Measurements from ENCODE around the gene CYP2A6. TPM values are rescaled to one million over a fixed set of nuclear protein-coding genes. Genes with fewer than 3 reads are reported as not detected.
"Not testable (repeated sequence)": the region's sequence is repeated elsewhere in the genome, so short reads cannot be mapped to it uniquely, and the experiment has no call there.

The CYP2A6 gene
- total RNA-seq, 2 donors from 2014 or later: not detected

DNA sequence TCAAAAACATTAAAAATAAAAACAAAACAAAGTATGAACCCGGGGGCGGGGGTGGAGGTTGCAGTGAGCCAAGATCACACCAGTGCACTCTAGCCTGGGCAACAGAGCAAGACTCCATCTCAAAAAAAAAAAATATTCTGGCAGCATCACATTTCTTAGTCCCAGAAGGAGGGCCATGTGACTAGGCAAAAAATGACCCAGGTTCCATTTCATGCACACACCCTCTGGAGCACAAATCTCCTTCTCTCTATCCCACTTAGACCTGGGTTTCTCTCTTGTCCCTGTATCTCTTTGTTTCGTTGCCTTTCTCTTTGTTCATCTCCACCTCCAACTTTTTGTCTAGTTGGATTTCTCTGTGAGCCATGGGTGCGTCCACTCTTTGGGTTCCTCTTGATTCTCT, 37.9 kb upstream of the CYP2A6 start:
- no peaks in the 10 kb centered on the region for H3K4me1 ChIP-seq (ENCODE audit: control insufficient read depth in 1 of 2, low read depth in 2 of 2)
- TF ChIP-seq, protein P1, sequence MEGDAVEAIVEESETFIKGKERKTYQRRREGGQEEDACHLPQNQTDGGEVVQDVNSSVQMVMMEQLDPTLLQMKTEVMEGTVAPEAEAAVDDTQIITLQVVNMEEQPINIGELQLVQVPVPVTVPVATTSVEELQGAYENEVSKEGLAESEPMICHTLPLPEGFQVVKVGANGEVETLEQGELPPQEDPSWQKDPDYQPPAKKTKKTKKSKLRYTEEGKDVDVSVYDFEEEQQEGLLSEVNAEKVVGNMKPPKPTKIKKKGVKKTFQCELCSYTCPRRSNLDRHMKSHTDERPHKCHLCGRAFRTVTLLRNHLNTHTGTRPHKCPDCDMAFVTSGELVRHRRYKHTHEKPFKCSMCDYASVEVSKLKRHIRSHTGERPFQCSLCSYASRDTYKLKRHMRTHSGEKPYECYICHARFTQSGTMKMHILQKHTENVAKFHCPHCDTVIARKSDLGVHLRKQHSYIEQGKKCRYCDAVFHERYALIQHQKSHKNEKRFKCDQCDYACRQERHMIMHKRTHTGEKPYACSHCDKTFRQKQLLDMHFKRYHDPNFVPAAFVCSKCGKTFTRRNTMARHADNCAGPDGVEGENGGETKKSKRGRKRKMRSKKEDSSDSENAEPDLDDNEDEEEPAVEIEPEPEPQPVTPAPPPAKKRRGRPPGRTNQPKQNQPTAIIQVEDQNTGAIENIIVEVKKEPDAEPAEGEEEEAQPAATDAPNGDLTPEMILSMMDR (IDR thresholded peaks at IDR 0.05): no peak
- no peak for DNase-seq (ENCODE audit: low spot score)
- no peaks in the 10 kb centered on the region for H3K36me3 ChIP-seq
- ATAC-seq (ENCODE audit: insufficient number of reproducible peaks, low FRiP score, low read depth): no peak
- no peak overlapping the region for H3K4me3 ChIP-seq
- no peak overlapping the region for H3K27ac ChIP-seq
- H3K27me3 ChIP-seq (replicated peaks; ENCODE audit: insufficient read depth): no peaks in the 10 kb centered on the region
- H3K9me3 ChIP-seq: no peaks in the 10 kb centered on the region

GRCh38 chr19:40884187-40884931, 34.1 kb upstream of the CYP2A6 start:
- not testable (repeated sequence) for DNase-seq (ENCODE audit: low spot score); H3K36me3 ChIP-seq; H3K27ac ChIP-seq; H3K9me3 ChIP-seq; H3K27me3 ChIP-seq (replicated peaks; ENCODE audit: insufficient read depth); H3K4me1 ChIP-seq (ENCODE audit: control insufficient read depth in 1 of 2, low read depth in 2 of 2); ATAC-seq (ENCODE audit: insufficient number of reproducible peaks, low FRiP score, low read depth); H3K4me3 ChIP-seq

DNA sequence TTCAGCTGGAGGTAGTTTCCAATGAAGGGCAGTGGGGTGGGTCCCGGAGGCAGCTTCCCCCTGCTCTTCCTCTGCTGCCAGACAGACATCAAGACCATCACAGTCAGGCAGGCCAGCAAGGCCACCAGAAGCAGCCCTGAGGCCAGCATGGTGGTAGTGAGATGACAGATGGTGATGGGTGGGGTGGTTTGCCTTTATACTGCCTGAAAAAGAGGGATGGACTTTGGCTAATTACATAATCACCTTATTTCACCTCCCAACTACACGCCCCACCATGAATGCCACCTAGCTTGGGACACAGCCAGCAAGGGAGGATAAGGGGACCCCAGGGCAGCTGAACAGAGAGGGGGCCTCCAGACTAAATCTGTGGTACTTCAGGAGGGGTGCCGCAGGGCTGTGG, 31.8 kb upstream of the CYP2A6 start, which contains the start of gene CYP2A7:
CYP2A7 (minus strand) TSS at position 170 of the 400 bp plus-strand sequence; CDS start at position 149, 21 bp downstream.
- H3K9me3 ChIP-seq; H3K4me1 ChIP-seq (ENCODE audit: control insufficient read depth in 1 of 2, low read depth in 2 of 2); H3K27me3 ChIP-seq (replicated peaks; ENCODE audit: insufficient read depth); DNase-seq (ENCODE audit: low spot score); H3K27ac ChIP-seq; ATAC-seq (ENCODE audit: insufficient number of reproducible peaks, low FRiP score, low read depth); H3K4me3 ChIP-seq; H3K36me3 ChIP-seq: not testable (repeated sequence)

- H3K27ac ChIP-seq; ATAC-seq (ENCODE audit: insufficient number of reproducible peaks, low FRiP score, low read depth); H3K9me3 ChIP-seq; H3K27me3 ChIP-seq (replicated peaks; ENCODE audit: insufficient read depth); DNase-seq (ENCODE audit: low spot score); H3K4me1 ChIP-seq (ENCODE audit: control insufficient read depth in 1 of 2, low read depth in 2 of 2); H3K36me3 ChIP-seq; H3K4me3 ChIP-seq: not testable (repeated sequence)
Measured at GRCh38 chr19:40879349-40879748, 29.1 kb upstream of the CYP2A6 start.

- not testable (repeated sequence) for H3K27ac ChIP-seq; H3K4me1 ChIP-seq (ENCODE audit: control insufficient read depth in 1 of 2, low read depth in 2 of 2); DNase-seq (ENCODE audit: low spot score); H3K9me3 ChIP-seq; H3K36me3 ChIP-seq; H3K27me3 ChIP-seq (replicated peaks; ENCODE audit: insufficient read depth); H3K4me3 ChIP-seq; ATAC-seq (ENCODE audit: insufficient number of reproducible peaks, low FRiP score, low read depth)
Measured at GRCh38 chr19:40875526-40875951, 25.3 kb upstream of the CYP2A6 start.

DNA sequence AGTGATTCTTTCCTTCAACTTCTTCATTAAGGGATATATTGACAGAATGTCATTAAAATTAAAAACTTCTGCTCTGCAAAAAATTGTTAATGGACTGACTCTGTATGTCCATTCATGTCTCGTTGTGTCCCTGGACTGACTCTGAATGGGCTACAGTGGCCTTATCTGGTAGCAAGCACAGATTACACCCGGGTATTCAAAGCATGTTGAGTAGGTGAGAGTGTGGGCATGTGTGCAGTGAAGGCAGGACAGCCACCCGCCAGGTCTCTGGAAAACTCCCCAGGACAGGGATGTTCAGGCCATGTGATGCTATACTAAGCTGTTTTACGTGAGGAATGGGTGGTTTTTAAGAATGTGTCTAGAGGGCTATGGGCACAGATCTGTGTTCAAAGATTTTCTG, 24.6 kb upstream of the CYP2A6 start:
- not testable (repeated sequence) for ATAC-seq (ENCODE audit: insufficient number of reproducible peaks, low FRiP score, low read depth); H3K27me3 ChIP-seq (replicated peaks; ENCODE audit: insufficient read depth)

DNA sequence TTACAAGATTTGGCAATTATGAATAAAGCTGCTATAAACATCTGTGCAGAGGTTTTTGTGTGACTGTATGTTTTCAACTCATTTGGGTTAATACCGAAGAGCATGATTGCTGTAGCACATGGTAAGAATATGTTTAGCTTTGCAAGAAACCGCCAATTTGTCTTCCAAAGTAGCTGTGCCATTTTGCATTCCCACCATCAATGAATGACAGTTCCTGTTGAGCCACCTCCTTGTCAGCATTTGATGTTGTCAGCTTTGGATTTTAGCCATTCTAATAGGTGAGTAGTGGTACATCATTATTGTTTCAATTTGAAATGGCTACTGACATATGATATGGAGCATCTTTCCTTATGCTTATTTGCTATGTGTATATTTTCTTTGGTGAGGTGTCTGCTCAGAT, 23.6 kb upstream of the CYP2A6 start:
- H3K9me3 ChIP-seq; H3K36me3 ChIP-seq; H3K4me1 ChIP-seq (ENCODE audit: control insufficient read depth in 1 of 2, low read depth in 2 of 2); ATAC-seq (ENCODE audit: insufficient number of reproducible peaks, low FRiP score, low read depth); H3K27ac ChIP-seq; H3K27me3 ChIP-seq (replicated peaks; ENCODE audit: insufficient read depth); DNase-seq (ENCODE audit: low spot score); H3K4me3 ChIP-seq: not testable (repeated sequence)

More for the DNA sequence above, 24.6 kb upstream of the CYP2A6 start:
- DNase-seq (ENCODE audit: low spot score); H3K4me1 ChIP-seq (ENCODE audit: control insufficient read depth in 1 of 2, low read depth in 2 of 2); H3K36me3 ChIP-seq; H3K27ac ChIP-seq; H3K4me3 ChIP-seq; H3K9me3 ChIP-seq: not testable (repeated sequence)

- TF ChIP-seq, protein P1 (IDR thresholded peaks at IDR 0.05): no peak
- no peaks in the 10 kb centered on the region for H3K27me3 ChIP-seq (replicated peaks; ENCODE audit: insufficient read depth)
- no peaks in the 10 kb centered on the region for H3K4me1 ChIP-seq (ENCODE audit: control insufficient read depth in 1 of 2, low read depth in 2 of 2)
- H3K27ac ChIP-seq: no peak overlapping the region
- ATAC-seq (ENCODE audit: insufficient number of reproducible peaks, low FRiP score, low read depth) (no peak), DNase-seq (ENCODE audit: low spot score) (no peak)
- H3K9me3 ChIP-seq: no peaks in the 10 kb centered on the region
- no peaks in the 10 kb centered on the region for H3K36me3 ChIP-seq
- H3K4me3 ChIP-seq: no peak overlapping the region
Measured at GRCh38 chr19:40872209-40872608, 22.0 kb upstream of the CYP2A6 start.

All from thoracic aorta (tissue), 2 donors.